Skeletal muscle satellite cell (primary cell): Measurements from ENCODE around the gene COBL.

ENCODE experiments used
- H3K27me3 ChIP-seq: 2 replicates; pipeline ENCODE4 v1.7.0; 2013; ENCODE audit warnings: low read length; ENCODE audit not compliant: control insufficient read depth, insufficient read depth
- H3K36me3 ChIP-seq: 2 replicates; pipeline ENCODE4 v1.7.0; 2013; ENCODE audit warnings: mild to moderate bottlenecking, control low read depth, low read length; ENCODE audit not compliant: insufficient read depth
- H3K4me1 ChIP-seq: 2 replicates; pipeline ENCODE4 v1.7.0; 2013; ENCODE audit warnings: low read length; ENCODE audit not compliant: control insufficient read depth, insufficient read depth
- H3K4me2 ChIP-seq: 2 replicates; pipeline ENCODE4 v1.7.0; 2013; ENCODE audit warnings: mild to moderate bottlenecking, low read length
- H3K4me3 ChIP-seq: 2 replicates; pipeline ENCODE4 v1.7.0; 2013; ENCODE audit warnings: low read length
- H3K9ac ChIP-seq: 2 replicates; pipeline ENCODE4 v1.7.0; 2013; ENCODE audit warnings: mild to moderate bottlenecking, low read depth, low read length, moderate library complexity
- H3K9me3 ChIP-seq: replicated peaks from 2 replicates; pipeline ENCODE4 v1.7.0; 2013; ENCODE audit warnings: mild to moderate bottlenecking, control low read depth, low read length

Gene COBL

DNA sequence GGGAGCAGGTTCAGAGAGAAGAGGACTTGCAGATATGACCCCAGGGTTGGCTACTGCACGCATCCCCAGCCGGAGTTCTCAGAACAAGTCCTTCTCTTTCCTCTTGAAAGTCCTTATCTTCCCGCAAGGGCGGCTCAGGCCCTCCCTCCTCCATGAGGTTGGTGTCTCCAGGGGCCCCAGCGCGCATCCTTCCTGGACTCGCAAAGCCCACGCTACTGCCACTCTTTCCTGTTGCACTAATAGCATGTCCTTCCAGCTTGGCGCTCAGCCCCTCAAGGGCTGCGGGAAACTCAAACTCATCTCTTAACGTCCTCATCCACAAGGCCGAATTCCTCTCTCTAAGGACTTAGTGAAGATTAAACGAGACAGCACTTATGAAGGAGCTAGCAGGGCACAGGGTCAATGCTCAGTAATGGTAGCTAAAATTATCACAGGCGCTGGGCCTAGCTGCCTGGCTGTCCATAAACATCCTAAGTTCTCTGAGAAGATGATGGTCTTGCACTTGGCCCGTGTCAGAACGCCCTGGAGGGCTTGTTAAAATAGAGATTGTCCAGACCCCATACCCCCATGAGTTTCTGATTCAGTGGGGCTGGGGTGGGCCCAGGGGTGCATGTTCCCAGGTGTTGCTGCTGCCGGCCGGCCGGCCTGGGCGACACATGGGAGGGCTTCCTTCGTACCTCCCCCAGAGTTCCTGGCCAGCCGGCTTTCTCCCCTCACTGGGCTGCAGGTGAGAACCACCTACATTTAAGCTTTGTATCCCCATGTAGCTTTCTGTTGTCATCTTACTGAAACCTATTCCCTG, 261.4 kb downstream of the COBL start:
- Histone ChIP-seq H3K27me3 (peaks cover 77% of the 10 kb centered on the region), H3K9ac (no peak overlapping the region), H3K4me2 (no peak overlapping the region), H3K9me3 (no peaks in the 10 kb centered on the region), H3K36me3 (no peaks in the 10 kb centered on the region), H3K4me3 (no peak overlapping the region), H3K4me1 (no peaks in the 10 kb centered on the region)

DNA sequence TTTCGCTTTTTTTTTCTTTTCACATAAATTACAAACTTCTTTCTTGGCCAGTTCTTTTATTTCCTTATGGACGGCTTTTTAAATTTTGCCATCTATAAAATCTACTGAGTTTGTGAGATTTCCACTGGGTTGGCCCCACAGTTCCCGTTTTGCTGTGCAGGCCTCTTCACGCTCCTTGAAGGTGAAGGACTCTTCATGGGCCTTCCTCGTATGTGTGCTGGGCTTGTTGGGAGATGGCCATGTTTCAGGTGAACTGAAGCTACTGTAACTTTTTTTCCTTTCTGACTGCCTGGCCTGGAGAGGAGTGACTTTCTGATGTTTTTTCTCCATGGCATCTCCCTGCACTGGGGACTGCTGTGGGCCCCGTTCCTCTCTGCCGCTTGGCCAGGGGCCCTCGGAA, 262.4 kb downstream of the COBL start:
- no peak overlapping the region for H3K9ac ChIP-seq
- no peaks in the 10 kb centered on the region for H3K9me3 ChIP-seq
- H3K36me3 ChIP-seq, result no peaks in the 10 kb centered on the region
- H3K27me3 ChIP-seq, result peaks cover 81% of the 10 kb centered on the region
- no peaks in the 10 kb centered on the region for H3K4me1 ChIP-seq
- no peak overlapping the region for H3K4me2 ChIP-seq
- no peak overlapping the region for H3K4me3 ChIP-seq

DNA sequence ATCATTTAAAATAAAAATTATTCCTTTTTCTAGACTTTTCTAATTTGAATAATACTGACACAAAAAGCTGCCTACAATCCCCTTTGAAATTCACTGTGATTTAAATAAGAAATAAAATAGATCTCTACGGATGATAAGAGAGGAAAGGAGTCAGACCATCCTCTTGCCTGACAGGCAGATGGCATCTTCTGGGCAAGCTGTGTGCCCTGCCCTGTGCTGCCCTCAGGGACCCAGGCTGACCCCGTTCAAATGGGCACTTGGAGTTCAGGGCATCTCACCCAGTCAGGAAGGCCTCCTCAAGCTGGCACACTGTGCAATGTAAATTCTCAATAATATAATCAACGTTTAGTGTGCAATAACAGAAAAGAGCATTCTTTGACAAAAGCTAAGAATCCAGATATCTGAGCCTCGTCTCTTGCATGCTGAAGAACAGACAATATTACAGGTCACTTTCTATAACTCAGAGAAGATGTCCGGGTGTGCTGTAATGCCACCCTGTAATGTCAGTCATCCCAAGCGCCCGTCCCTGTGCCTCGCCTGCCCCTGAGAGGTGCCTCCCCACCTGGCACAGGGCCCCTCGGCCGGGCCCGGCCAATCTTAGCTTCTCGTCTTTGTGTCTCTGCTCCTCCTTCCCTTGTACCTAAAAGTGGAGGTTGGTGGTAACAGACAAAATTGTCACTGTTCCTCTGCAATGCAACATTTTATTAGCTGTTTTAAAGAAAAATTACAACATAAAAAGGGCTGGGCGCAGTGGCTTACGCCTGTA, 263.3 kb downstream of the COBL start:
- no peaks in the 10 kb centered on the region for H3K4me1 ChIP-seq
- no peak overlapping the region for H3K9ac ChIP-seq
- no peaks in the 10 kb centered on the region for H3K36me3 ChIP-seq
- H3K27me3 ChIP-seq, result peaks cover 81% of the 10 kb centered on the region
- H3K4me3 ChIP-seq, result no peak overlapping the region
- H3K4me2 ChIP-seq, result no peak overlapping the region
- no peaks in the 10 kb centered on the region for H3K9me3 ChIP-seq

DNA sequence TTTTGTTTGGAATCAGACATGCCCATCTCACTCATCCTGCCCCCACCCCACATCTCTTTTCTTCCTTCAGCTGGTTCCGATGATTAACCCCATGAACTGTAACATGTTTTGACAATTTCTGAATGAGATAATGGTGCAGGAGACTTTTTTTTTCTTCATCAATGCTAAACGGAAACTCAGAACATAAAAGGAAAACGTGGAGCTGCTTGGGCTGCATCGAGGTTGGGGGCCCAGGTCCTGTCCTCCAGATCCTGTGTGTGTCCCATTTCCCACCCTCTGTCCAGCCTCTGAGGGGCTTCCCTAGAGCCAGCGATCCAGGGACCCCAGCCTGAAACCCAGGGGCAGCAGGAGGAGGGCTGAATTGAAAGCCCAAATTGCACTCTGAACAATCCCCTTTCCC, 270.1 kb downstream of the COBL start:
- peaks cover 16% of the 10 kb centered on the region for H3K4me1 ChIP-seq
- no peaks in the 10 kb centered on the region for H3K9me3 ChIP-seq
- no peaks in the 10 kb centered on the region for H3K36me3 ChIP-seq
- no peak overlapping the region for H3K4me2 ChIP-seq
- H3K9ac ChIP-seq, result no peak overlapping the region
- H3K4me3 ChIP-seq, result no peak overlapping the region
- H3K27me3 ChIP-seq, result peaks cover 82% of the 10 kb centered on the region

DNA sequence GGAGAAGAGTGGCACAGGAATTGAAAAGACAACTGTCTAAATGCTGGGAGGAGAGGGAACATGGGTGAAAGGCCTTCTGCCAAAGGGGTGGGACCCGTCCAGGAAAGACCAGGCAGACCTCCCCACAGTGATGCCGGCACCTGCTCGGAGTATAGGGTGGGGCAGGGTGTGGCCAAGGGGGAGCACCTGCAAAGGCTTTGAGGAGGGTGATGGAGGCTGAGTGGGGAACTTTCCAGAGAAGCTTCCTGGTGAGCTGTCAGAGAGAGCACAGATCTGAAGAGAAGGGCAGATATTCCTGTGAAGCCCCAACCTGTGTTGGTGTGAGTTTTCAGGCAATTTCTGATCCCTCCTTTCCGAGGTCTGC, 270.5 kb downstream of the COBL start:
- Histone ChIP-seq H3K36me3 (no peaks in the 10 kb centered on the region), H3K4me2 (peak overlapping the region; percentile 4), H3K9me3 (no peaks in the 10 kb centered on the region), H3K9ac (no peak overlapping the region), H3K4me1 (peaks cover 16% of the 10 kb centered on the region), H3K27me3 (peaks cover 81% of the 10 kb centered on the region), H3K4me3 (no peak overlapping the region)

DNA sequence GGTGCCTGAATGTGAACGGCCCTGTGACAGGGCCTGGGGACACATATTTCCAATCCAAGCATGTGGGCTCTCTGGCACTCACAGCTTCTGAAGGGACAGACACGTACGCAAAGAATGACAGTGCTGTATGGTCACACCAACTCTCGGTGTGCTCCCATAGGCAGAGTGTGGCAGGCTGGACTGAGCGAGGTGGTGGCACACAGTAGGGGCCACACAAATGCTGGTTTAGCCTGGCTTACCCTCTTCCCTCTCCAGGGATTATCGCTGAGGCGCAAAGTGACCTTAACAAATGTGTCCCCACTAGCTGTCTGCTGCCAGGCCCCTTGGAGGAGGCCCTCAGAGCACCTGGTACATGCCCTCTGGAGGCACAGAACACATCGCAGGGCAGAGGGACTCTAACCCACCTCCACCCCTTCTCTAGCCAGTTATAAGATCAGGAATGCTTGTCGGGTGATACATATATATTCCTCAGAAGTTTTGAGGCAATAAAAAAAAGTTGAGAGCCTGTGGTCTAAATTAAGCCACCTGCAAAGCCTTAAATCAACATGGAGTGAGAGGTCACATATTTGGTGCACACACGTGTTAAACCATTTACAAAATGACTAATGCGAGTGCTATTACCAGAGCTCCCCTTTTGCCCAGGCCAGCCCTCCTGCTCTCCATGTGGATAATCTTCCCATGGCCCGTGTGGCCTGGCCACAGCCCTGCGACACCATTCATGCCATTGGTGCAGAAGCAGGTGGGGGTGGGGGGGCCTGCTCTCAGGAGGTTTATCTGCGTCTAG, 271.1 kb downstream of the COBL start:
- Histone ChIP-seq H3K36me3 (no peaks in the 10 kb centered on the region), H3K4me3 (no peak overlapping the region), H3K9me3 (no peaks in the 10 kb centered on the region), H3K27me3 (peaks cover 81% of the 10 kb centered on the region), H3K4me1 (peaks cover 16% of the 10 kb centered on the region), H3K4me2 (peak overlapping the region; percentile 46), H3K9ac (no peak overlapping the region)

DNA sequence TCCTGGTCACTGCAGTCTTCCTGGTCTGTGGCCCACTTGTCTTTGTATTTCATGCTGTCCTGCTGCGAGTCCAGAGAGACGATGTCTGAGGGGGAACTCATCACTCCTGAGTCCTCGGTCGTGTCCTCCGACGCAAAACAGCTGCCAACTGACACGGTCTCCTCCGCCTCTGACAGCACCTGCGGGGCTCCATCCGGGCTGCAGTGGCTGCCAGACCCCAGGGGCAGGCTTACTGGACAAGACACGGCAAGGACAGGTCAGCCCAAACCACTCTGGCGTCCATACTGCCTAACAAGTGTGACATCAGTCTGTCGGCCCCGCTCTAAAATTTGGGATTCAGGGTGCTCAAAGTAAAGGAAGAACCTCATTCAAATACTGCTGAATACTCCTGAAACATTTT, 273.1 kb downstream of the COBL start:
- no peaks in the 10 kb centered on the region for H3K36me3 ChIP-seq
- H3K4me2 ChIP-seq, result no peak overlapping the region
- no peak overlapping the region for H3K4me3 ChIP-seq
- peaks cover 81% of the 10 kb centered on the region for H3K27me3 ChIP-seq
- H3K9me3 ChIP-seq, result no peaks in the 10 kb centered on the region
- H3K4me1 ChIP-seq, result peaks cover 16% of the 10 kb centered on the region
- H3K9ac ChIP-seq, result no peak overlapping the region

DNA sequence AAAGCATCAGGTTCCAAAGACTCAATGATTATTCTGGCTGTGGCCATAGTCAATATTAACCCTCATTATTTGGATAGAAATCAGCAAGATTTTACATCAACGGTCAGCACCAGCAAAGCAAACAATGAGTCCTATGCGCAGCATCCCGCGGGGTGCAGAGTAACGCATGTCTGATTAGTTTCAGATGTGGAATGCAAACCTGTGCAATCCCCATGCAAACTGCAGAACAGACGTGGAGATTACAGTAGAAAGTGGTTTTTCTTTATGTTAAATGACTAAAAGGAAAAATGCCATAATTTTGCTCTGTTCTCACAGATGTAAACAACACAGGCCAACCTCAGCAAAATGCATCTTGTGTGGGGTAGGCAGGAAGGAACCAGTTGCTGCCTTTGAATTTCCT, 275.8 kb downstream of the COBL start:
- Histone ChIP-seq H3K36me3 (no peaks in the 10 kb centered on the region), H3K9me3 (no peaks in the 10 kb centered on the region), H3K4me2 (no peak overlapping the region), H3K27me3 (peaks cover 80% of the 10 kb centered on the region), H3K4me3 (no peak overlapping the region), H3K4me1 (peaks cover 7% of the 10 kb centered on the region), H3K9ac (no peak overlapping the region)

DNA sequence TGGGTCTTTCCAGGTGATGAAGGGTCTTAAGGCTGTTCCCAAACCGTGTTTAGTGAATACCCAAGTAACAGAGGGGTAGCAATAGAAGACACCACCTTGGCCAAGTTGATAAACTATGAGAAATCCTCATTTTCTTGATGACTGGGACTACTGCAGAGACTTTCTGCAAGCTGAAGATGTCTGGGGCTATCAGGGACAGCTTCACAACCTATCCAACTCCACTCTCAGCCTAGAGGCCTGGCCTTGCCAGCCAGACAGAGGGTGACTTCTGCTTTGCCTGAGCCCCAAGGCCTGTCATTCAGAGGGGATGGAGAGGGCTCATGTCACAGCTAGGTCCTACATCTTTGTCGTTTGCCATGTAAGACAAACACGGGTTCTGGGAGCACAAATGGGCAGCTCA, 278.0 kb downstream of the COBL start:
- Histone ChIP-seq H3K36me3 (no peaks in the 10 kb centered on the region), H3K4me3 (no peak overlapping the region), H3K4me1 (peaks cover 18% of the 10 kb centered on the region), H3K27me3 (peaks cover 62% of the 10 kb centered on the region), H3K9ac (no peak overlapping the region), H3K9me3 (no peaks in the 10 kb centered on the region), H3K4me2 (no peak overlapping the region)

DNA sequence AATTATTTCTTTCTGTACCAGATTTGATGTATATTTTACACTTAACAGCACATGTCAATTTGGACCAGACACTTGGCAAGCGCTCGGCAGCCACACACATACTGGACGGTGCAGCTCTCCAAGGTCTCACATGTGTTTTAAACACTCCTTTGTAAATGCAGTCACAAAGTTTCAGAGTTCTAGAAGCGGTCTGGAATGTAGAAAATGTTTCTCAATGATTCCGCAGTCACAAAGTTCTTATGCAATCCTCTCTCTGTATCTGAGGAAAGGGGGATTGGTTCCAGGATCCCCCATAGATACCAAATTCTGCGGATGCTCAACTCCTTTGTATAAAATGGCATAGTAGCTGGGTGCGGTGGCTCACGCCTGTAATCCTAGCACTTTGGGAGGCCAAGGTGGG, 280.9 kb downstream of the COBL start:
- Histone ChIP-seq H3K4me3 (no peak overlapping the region), H3K36me3 (no peaks in the 10 kb centered on the region), H3K4me1 (peaks cover 24% of the 10 kb centered on the region), H3K4me2 (no peak overlapping the region), H3K9ac (no peak overlapping the region), H3K27me3 (peaks cover 40% of the 10 kb centered on the region), H3K9me3 (no peaks in the 10 kb centered on the region)

DNA sequence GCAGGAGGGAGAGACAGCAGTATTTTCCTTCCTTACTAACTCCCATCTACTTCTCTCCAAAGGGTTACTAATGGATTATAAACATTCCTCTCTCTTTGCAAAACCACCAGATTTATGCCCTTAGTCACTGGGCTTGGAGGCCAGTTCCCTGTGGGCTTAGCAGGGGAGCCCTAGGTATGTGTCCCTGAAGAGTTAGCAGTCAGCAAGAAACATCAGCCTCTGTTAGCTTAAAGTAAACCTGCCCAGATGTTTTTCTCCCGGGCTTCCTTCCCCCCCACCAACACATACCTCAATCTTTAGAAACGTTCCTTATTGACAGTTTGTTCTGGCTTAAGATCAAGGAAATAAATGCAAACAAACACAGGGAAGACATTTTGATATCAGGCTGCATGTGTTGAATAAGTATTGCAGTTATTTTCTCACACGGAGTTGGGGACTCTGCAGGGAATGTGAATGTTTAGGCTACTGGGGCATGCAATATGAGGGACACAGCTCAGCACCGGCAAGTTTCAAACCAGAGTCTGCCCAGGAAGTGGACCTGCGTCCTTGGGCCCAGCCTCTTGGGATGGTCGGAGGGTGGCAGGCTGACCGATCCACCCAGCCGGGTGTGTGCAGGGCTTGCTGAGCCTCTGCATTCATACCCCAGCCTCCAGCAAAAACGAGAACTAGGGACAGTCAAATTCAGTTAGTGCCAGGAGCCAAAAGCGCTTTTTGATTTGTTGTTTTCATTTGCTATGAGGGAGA, 281.9 kb downstream of the COBL start:
- peak overlapping the region; percentile 68 for H3K4me2 ChIP-seq
- H3K4me1 ChIP-seq, result peaks cover 34% of the 10 kb centered on the region

More for the DNA sequence above, 281.9 kb downstream of the COBL start:
- H3K36me3 ChIP-seq, result no peaks in the 10 kb centered on the region
- no peaks in the 10 kb centered on the region for H3K9me3 ChIP-seq
- peak overlapping the region; percentile 19 for H3K9ac ChIP-seq
- H3K27me3 ChIP-seq, result peaks cover 31% of the 10 kb centered on the region
- peak overlapping the region; percentile 50 for H3K4me3 ChIP-seq
